HG02588 (cell line): ENCODE results near the gene RINL.
"Not testable (repeated sequence)": the region's sequence is repeated elsewhere in the genome, so short reads cannot be mapped to it uniquely, and the experiment has no call there.

Source experiments
- ATAC-seq: cut with Tn5 transposase; IDR thresholded peaks from one replicate; pipeline ENCODE4 v1.9.1; 2021; ENCODE audit warnings: mild to moderate bottlenecking, moderate library complexity; ENCODE audit not compliant: unreplicated experiment

RINL gene

GRCh38 chr19:38907227-38907626, 29.2 kb upstream of the RINL start:
- no peak for ATAC-seq

- no peak for ATAC-seq
These were observed 27.5 kb upstream of the RINL start for GRCh38 chr19:38905620-38906019.

DNA sequence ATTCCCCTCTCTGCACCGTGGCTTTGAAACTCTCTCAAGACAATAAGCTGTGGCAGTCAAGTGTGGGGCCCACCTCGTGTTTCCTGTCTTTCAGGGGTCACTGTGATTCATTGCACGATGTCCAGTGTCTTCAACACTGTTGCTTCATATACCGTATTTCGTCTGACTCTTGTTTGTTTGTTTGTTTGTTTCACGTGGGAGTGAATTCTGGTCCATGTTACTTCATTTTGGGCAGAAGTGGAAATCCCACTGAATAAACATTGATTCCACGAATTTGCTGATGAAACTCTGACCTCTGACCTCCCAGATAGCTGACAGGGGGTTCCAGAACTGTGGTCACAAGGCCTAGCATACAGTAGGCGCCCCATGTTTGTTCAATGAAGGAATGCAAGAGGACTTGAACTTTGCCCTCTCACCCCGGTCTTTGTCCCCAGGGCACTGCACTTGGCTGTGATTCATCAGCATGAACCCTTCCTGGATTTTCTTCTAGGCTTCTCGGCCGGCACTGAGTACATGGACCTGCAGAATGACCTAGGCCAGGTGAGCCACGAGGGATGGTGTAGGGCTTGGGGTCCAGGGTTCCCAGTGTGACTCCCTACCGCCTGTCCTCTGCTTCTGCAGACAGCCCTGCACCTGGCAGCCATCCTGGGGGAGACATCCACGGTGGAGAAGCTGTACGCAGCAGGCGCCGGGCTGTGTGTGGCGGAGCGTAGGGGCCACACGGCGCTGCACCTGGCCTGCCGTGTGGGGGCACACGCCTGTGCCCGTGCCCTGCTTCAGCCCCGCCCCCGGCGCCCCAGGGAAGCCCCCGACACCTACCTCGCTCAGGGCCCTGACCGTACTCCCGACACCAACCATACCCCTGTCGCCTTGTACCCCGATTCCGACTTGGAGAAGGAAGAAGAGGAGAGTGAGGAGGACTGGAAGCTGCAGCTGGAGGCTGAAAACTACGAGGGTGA, 26.8 kb upstream of the RINL start:
- no peak for ATAC-seq

- ATAC-seq = no peak
These were observed 23.6 kb upstream of the RINL start for GRCh38 chr19:38901683-38902082.

- no peak for ATAC-seq
These were observed 22.7 kb upstream of the RINL start for GRCh38 chr19:38900743-38901190.

DNA sequence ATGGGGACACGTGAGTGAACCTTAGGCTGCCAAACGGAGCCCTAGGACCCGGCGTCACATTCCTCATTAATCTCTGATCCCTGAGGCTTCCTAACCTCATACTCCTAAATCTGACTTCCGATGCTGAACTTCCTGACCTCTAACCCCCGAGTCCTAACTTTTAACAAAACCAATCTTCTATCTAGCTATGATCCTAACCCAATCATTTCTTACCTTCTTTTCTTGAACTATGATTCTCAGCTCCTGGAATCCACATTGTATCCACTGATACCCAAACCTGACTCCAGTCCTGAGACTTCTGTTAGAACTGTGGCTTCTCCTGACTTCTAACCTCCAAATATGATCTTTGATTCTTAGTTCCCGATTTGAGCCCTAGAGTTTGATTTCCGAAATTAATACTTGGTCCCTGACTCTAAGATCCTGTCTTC, 22.1 kb upstream of the RINL start:
- no peak for ATAC-seq

- peak; percentile 89 for ATAC-seq
These were observed 21.5 kb upstream of the RINL start, which contains the start of the genes NFKBIB and SIRT2 for GRCh38 chr19:38899447-38900201. NFKBIB (plus strand) TSS chr19:38899969; CDS start chr19:38900033, 64 bp downstream. SIRT2 (minus strand) TSS chr19:38899618; CDS start chr19:38899521, 97 bp downstream.

DNA sequence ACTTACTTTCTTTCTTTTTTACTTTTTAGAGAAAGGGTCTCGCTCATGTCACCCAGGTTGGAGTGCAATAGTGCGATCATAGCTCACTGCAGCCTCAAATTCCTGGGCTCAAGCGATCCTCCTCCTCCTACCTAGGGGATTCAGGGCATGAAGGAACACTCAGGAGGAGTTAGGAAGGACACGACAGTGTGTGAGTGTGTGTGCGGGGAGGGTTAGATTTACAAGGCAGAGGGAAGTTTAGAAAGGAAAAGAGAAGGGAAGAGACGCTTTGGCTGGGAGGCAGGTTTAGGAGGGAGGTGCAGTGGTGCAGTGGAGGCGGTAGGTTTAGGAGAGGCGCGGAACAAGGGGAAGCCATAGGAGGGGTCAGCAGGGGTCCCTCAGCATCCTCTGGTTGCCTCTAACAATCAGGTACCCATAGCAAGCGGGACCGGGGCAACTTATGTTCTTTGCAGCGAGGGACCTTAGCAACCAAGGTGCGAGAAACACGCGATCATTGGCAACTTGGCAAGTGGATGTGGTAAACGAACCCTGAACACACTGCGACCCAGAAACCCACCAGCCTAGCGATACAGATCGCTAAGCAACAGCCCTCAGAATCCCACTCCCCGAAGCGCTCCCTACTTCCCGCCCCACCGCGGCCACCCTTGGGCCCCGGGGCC, 20.8 kb upstream of the RINL start:
- ATAC-seq = no peak

DNA sequence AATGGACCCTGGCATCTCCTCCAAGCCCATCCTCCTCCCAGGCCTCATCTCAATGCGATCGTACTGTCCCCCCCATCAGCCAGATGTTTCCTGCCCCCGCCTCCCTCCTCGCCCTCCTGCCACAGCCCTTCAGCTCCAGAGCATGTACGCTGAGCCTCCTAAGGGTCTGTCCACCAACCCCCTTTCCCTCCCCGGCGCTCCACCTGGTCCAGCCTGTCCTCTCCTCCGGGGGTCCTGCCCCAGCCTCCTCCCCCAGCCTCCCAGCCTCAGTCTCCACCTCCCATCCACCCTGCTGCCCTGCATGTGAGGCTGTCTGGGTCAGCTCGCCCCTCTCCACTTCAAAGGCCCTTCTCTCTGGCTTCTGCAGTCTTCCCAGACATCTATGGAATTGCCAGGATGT, 16.9 kb upstream of the RINL start:
- no peak for ATAC-seq

DNA sequence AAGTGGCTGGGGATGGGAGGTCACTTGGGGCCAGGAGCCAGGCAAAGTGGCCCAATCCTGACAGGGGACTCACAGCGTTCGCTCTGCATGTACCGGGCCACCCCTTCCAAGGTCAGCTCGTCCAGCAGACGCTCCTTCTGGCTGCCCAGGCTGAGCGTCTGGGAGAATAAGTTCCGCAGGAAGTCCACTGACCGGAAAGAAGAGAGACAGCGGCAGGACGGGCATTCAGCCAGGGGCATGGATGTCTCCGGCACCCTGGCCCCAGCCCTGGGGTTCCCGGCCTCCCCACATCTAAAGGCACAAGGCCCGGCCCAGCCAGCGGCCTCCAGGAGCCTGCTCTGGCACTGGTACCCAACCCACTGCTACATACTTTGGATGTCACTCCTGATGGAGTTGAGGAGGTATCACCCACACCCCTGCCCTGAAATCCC, 15.3 kb upstream of the RINL start:
- no peak for ATAC-seq

- no peak for ATAC-seq
These were observed 14.8 kb upstream of the RINL start for GRCh38 chr19:38892841-38893240.

DNA sequence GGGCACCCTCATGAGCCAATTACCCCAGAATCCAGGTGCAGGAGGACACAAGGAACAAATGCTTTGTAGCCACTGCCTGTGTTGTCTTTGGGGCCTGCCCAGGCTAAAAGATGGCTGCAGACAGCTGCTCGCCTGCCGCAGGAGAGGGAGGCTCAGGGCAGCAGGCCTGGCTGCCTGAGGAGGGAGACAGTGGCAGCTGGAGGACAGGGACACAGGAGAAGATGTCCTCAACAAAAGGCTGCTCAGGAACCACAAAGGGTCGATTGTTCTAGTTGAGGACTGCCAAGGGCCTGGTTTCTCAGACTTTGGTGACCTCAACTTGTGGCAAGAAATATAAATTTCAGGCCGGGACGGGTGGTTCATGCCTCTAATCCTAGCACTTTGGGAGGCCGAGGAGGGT, 13.7 kb upstream of the RINL start:
- ATAC-seq = no peak

- no peak for ATAC-seq
These were observed 12.6 kb upstream of the RINL start for GRCh38 chr19:38890686-38891085.

DNA sequence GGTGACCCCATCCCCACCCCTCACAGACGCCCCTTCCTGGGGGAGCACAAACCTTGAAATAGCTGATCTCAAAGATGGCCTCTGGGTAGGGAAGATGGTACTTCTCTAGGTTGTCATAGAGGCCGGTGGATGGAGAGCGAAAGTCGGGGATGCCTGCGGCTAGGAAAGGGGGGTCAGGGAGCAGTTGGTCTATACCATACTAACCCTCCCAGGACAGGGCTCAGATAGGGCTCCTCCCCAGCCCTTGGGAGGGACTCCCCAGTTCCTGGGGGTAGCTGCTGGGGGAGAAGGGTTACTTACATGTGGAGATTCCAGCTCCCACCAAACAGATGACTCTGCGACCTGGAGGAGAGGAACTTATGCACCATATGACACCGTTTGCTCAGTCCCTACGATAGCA, 11.7 kb upstream of the RINL start:
- no peak for ATAC-seq

- ATAC-seq = no peak
These were observed 10.8 kb upstream of the RINL start for GRCh38 chr19:38888876-38889275.

DNA sequence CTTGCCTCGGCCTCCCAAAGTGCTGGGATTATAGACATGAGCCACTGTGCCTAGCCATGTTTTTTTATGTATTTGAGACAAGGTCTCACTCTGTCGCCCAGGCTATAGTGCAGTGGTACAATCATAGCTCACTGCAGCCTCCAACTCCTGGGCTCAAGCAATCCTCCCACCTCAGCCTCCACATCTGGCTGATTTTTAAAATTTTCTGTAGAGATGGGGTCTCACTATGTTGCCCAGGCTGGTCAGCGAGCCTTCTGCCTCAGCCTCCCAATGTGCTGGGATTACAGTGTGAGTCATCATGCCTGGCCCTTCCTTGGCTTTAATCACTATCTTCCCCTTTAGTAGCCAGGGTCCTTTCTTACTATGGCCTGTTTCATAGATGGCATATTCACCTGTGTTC, 6.6 kb upstream of the RINL start:
- ATAC-seq = not testable (repeated sequence)

DNA sequence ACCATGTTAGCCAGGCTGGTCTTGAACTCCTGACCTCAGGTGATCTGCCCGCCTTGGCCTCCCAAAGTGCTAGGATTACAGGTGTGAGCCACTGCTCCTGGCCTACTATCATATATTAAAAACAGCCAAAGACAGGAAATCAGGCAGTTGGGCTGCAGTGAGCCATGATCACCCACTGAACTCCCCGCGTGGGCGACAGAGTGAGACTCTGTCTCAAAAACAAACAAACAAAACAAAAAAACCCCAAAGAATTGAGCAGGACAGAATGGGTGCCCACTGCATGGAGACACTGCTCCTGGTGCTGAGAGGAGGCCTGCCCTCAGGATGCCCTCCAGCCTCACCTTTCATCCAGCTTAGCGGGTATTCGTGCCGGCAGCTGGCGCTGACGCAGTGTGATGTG, 5.2 kb upstream of the RINL start:
- ATAC-seq = no peak

GRCh38 chr19:38880882-38881609, 3.0 kb upstream of the RINL start:
- ATAC-seq = no peak

GRCh38 chr19:38880076-38880881, 2.2 kb upstream of the RINL start:
- no peak for ATAC-seq

- ATAC-seq = no peak
These were observed 1.3 kb upstream of the RINL start for GRCh38 chr19:38879400-38879751.
